AG04449 (cell line): ENCODE results near the gene MDM2.
"Not testable (repeated sequence)": the region's sequence is repeated elsewhere in the genome, so short reads cannot be mapped to it uniquely, and the experiment has no call there.

Experiments used
- CTCF ChIA-PET: fragments of 350-600 bp; formaldehyde crosslinking; extraction: SDS; loops from one replicate; lab custom pipeline; 2021; ENCODE audit warnings: antibody characterized with exemption; lab: Yijun Ruan, JAX
- POLR2A ChIA-PET: fragments of 400-600, 350-600 bp; formaldehyde crosslinking; extraction: SDS; loops from one replicate; lab custom pipeline; 2020; ENCODE audit warnings: antibody characterized with exemption, inconsistent platforms; lab: Yijun Ruan, JAX
- DNase-seq: peaks from one replicate; pipeline ENCODE4 v3.0.0-alpha.2; 2010; ENCODE audit warnings: low read depth, low spot score
- H3K4me3 ChIP-seq: 2 replicates; pipeline ENCODE4 v1.5.1; 2011; ENCODE audit warnings: low read depth, mild to moderate bottlenecking, control low read depth, low read length
- CTCF ChIP-seq: IDR thresholded peaks from one replicate; pipeline ENCODE4 v1.5.1; 2011; ENCODE audit warnings: mild to moderate bottlenecking, moderate library complexity, low read length, control low read depth, inconsistent platforms; ENCODE audit not compliant: insufficient read depth; ENCODE audit errors: missing control alignments

The MDM2 gene

GRCh38 chr12:68806488-68807237 lies 1.3 kb upstream of the MDM2 start:
- CTCF ChIA-PET: interaction anchor here (1.1 to 3.2 kb wide), 6 partner anchors 10 to 416 kb away, joined by 3 to 37 read pairs (median 8); no protein-coding TSS in a partner anchor

GRCh38 chr12:68807274-68807575 lies 752 bp upstream of the MDM2 start:
- POLR2A ChIA-PET: interaction anchor here (1.3 to 1.8 kb wide), 3 partner anchors 19 to 60 kb away, joined by 4 to 7 read pairs (median 5); no protein-coding TSS in a partner anchor
- not testable (repeated sequence) for DNase-seq
- peak overlapping the region; percentile 97 for H3K4me3 ChIP-seq
- CTCF ChIA-PET: interaction anchor here (0.8 to 3.2 kb wide), 13 partner anchors 10 to 584 kb away, joined by 3 to 37 read pairs (median 3); partner anchors contain the start of gene SLC35E3

More at GRCh38 chr12:68806488-68807237, 1.3 kb upstream of the MDM2 start:
- TF ChIP-seq CTCF: no peak
- DNase-seq: no peak
- POLR2A ChIA-PET: interaction anchor here (1.3 kb wide), 1 partner anchor 60 kb away, joined by 7 read pairs; no protein-coding TSS in a partner anchor
- H3K4me3 ChIP-seq: no peak overlapping the region

- CTCF ChIA-PET: interaction anchor here (0.6 to 3.2 kb wide), 13 partner anchors 8 to 455 kb away, joined by 3 to 37 read pairs (median 6); partner anchors contain the start of gene SLC35E3
- peak overlapping the region; percentile 97 for H3K4me3 ChIP-seq
These were observed 612 bp downstream of the MDM2 start for GRCh38 chr12:68808388-68809189.

GRCh38 chr12:68809190-68810026 lies 1.4 kb downstream of the MDM2 start:
- CTCF ChIA-PET: interaction anchor here (0.6 to 3.2 kb wide), 9 partner anchors 9 to 454 kb away, joined by 3 to 37 read pairs (median 4); no protein-coding TSS in a partner anchor
- TF ChIP-seq CTCF: no peak
- DNase-seq: no peak
- H3K4me3 ChIP-seq: peak overlapping the region; percentile 97
- POLR2A ChIA-PET: interaction anchor here (0.6 to 1.8 kb wide), 10 partner anchors 8 to 584 kb away, joined by 3 to 10 read pairs (median 4); partner anchors contain the start of gene SLC35E3

More at GRCh38 chr12:68808388-68809189, 612 bp downstream of the MDM2 start:
- TF ChIP-seq CTCF: no peak
- POLR2A ChIA-PET: interaction anchor here (0.6 to 1.8 kb wide), 13 partner anchors 9 to 584 kb away, joined by 3 to 10 read pairs (median 4); partner anchors contain the start of gene SLC35E3
- peak; percentile 74 for DNase-seq

- H3K4me3 ChIP-seq: peak overlapping the region; percentile 97
- POLR2A ChIA-PET, CTCF ChIA-PET, DNase-seq: not testable (repeated sequence)
These were observed 2.0 kb downstream of the MDM2 start for GRCh38 chr12:68810027-68810389.

GRCh38 chr12:68811573-68811972 lies 3.6 kb downstream of the MDM2 start:
- POLR2A ChIA-PET, DNase-seq: not testable (repeated sequence)
- peak overlapping the region; percentile 26 for H3K4me3 ChIP-seq
- CTCF ChIA-PET: interaction anchor here (1.4 to 4.7 kb wide), 3 partner anchors 10 to 51 kb away, joined by 4 to 38 read pairs (median 8); no protein-coding TSS in a partner anchor
